Measurements from ENCODE around the gene RBPJ. TPM values are rescaled to one million over a fixed set of nuclear protein-coding genes. Genes with fewer than 3 reads are reported as not detected.

Gene RBPJ
- total and polyA plus RNA-seq, 2 of the 8 experiments (the other 6 are each of a cell fraction or from before 2014, with no cell fraction given) = 65.5 to 217 TPM

DNA sequence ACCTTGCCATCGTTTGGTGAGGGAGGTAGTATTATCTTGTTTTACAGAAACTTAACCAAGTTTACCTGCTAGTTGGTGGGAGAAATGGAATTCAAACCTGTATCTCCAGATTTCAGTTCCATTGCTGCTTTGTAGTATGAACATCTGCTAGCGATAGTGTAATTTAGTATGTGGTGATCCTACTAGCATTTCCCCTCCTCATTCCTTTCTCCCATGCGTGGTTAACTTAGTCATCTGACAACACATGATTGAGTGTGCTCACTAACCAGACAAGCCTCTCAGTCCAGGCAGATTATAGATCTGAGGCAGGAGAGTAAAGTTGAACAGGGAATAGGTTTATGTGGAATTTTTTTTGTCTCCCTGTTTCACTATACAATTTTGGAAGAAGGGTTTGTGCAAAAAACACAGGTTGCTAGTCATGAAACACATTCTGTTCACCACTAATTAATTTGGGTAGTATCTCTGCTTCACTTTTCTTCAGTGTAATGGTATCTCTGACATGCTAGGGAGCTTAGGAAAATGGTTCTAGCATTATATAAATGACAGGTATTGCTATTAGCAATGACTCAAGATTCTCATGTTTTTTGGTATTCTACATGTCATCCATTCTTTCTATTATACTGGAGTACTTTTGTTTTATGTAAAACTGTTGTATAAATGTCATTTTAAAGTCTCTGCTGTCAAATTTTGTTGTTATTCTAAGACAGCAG lies 21.7 kb downstream of the RBPJ start:
- no peak overlapping the region for H2AK5ac ChIP-seq (ENCODE audit: low read depth, low read length)
- POLR2A ChIA-PET (ENCODE audit: partially characterized antibody) = interaction anchor here (1.1 to 1.2 kb wide), 2 partner anchors 19 to 62 kb away, joined by 3 read pairs; no protein-coding TSS in a partner anchor
- no peaks in the 10 kb centered on the region for H3K23me2 ChIP-seq (ENCODE audit: low read depth, low read length)
- peaks cover 0 to 13% (median 5%) of the 10 kb centered on the region in 4 experiments; a peak in 5 of 7 replicates for H3K4me1 ChIP-seq (replicated peaks in 1 of 4; ENCODE audit: control insufficient read depth in 3 of 4, insufficient read depth in 4 of 4, low read length in 3 of 4)
- no peak overlapping the region for H2BK15ac ChIP-seq (ENCODE audit: low read length)
- peaks cover 70 to 95% of the 10 kb centered on the region in 2 experiments for H3K79me2 ChIP-seq (ENCODE audit: control insufficient read depth in 1 of 2, insufficient read depth in 2 of 2, low read length in 2 of 2)
- no peak overlapping the region for H2BK5ac ChIP-seq (ENCODE audit: low read depth, low read length)
- H3K23ac ChIP-seq (ENCODE audit: insufficient read length) = peak overlapping the region; percentile 89
- no peak for TF ChIP-seq NANOG (IDR thresholded peaks at IDR 0.05; ENCODE audit: insufficient read depth, low read depth, low read length, poor library complexity, severe bottlenecking)
- no peak for TF ChIP-seq SIN3A (conservative IDR thresholded peaks at IDR 0.05 in 1 of 2, IDR thresholded peaks at IDR 0.05 in 1 of 2; ENCODE audit: low read depth in 1 of 2, low read length in 2 of 2)
- no peak for TF ChIP-seq CHD2 (IDR thresholded peaks at IDR 0.05; ENCODE audit: low read length)
- no peak for TF ChIP-seq GTF2F1 (IDR thresholded peaks at IDR 0.05; ENCODE audit: borderline replicate concordance, low read depth, low read length)
- no peak for TF ChIP-seq FOSL1 (IDR thresholded peaks at IDR 0.05; ENCODE audit: insufficient read depth, low read depth, low read length)
- no peak for TF ChIP-seq BRCA1 (IDR thresholded peaks at IDR 0.05; ENCODE audit: low read depth, low read length)
- TF ChIP-seq TAF7 (optimal IDR thresholded peaks at IDR 0.05; ENCODE audit: borderline replicate concordance, low read depth, low read length) = no peak
- TF ChIP-seq, protein P1, sequence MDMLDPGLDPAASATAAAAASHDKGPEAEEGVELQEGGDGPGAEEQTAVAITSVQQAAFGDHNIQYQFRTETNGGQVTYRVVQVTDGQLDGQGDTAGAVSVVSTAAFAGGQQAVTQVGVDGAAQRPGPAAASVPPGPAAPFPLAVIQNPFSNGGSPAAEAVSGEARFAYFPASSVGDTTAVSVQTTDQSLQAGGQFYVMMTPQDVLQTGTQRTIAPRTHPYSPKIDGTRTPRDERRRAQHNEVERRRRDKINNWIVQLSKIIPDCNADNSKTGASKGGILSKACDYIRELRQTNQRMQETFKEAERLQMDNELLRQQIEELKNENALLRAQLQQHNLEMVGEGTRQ (IDR thresholded peaks at IDR 0.05; ENCODE audit: low read length) = no peak
- TF ChIP-seq, protein P2, sequence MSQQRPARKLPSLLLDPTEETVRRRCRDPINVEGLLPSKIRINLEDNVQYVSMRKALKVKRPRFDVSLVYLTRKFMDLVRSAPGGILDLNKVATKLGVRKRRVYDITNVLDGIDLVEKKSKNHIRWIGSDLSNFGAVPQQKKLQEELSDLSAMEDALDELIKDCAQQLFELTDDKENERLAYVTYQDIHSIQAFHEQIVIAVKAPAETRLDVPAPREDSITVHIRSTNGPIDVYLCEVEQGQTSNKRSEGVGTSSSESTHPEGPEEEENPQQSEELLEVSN (IDR thresholded peaks at IDR 0.05) = no peak
- H4K8ac ChIP-seq (ENCODE audit: extremely low read depth, insufficient read depth, low read length) = no peak overlapping the region
- no peak overlapping the region for H3K14ac ChIP-seq (ENCODE audit: insufficient read length)
- peak overlapping the region; percentile 38 for H4K5ac ChIP-seq (ENCODE audit: insufficient read length, low read depth, low read length)
- no peak overlapping the region for H2BK120ac ChIP-seq (replicated peaks; ENCODE audit: low read depth, low read length)
- H2BK20ac ChIP-seq (ENCODE audit: low read length) = no peak overlapping the region
- H3K9me3 ChIP-seq (ENCODE audit: insufficient read depth in 2 of 2, low read depth in 1 of 2, low read length in 1 of 2) = no peaks in the 10 kb centered on the region
- no peak overlapping the region for H3K9ac ChIP-seq (replicated peaks in 1 of 4; ENCODE audit: extremely low read depth in 1 of 4, low read depth in 3 of 4, low read length in 3 of 4)
- H3K56ac ChIP-seq (replicated peaks; ENCODE audit: insufficient read length, low read depth, low read length) = no peak overlapping the region
- H3K79me1 ChIP-seq (ENCODE audit: low read depth, low read length) = peaks cover 2% of the 10 kb centered on the region
- no peaks in the 10 kb centered on the region for H3K36me3 ChIP-seq (ENCODE audit: control insufficient read depth in 2 of 4, insufficient read depth in 4 of 4, low read length in 3 of 4)
- no peak overlapping the region for H3K4me3 ChIP-seq (ENCODE audit: extremely low read depth in 1 of 4, insufficient read depth in 2 of 4, low read depth in 3 of 4, low read length in 4 of 4)
- no peak overlapping the region; a peak in 1 of 4 replicates for H3K4me2 ChIP-seq (ENCODE audit: insufficient read depth in 1 of 2, low read depth in 2 of 2, low read length in 2 of 2)
- no peak overlapping the region for H3K4ac ChIP-seq (replicated peaks; ENCODE audit: insufficient read length, low read depth, low read length)
- H3K27ac ChIP-seq (ENCODE audit: low read depth, low read length) = no peak overlapping the region
- WGBS, 2 experiments (ENCODE audit: extremely low coverage in 1 of 2, insufficient coverage in 1 of 2, insufficient read length in 1 of 2, insufficient replicate concordance in 2 of 2, low coverage in 1 of 2, low lambda C conversion rate in 2 of 2, missing lambda C conversion rate in 1 of 2) = 83% methylated on average over 3 of the region's 3 CpGs; no CpG with 5 or more reads in 1 of the 2 experiments
- CTCF ChIA-PET (ENCODE audit: partially characterized antibody) = interaction anchor here (0.8 to 5.5 kb wide), 3 partner anchors 9 to 13 kb away, joined by 3 to 49 read pairs (median 4); no protein-coding TSS in a partner anchor
- H4K20me1 ChIP-seq (replicated peaks in 1 of 2; ENCODE audit: control insufficient read depth in 1 of 2, insufficient read depth in 2 of 2, low read length in 2 of 2) = peaks cover 20 to 21% of the 10 kb centered on the region in 2 experiments
- no peak overlapping the region for H3K18ac ChIP-seq (ENCODE audit: extremely low read depth, low read length)
- H4K91ac ChIP-seq (replicated peaks; ENCODE audit: insufficient read length, low read length) = no peak overlapping the region
- no peak overlapping the region for H2BK12ac ChIP-seq (ENCODE audit: low read depth, low read length)
- FAIRE-seq (no peak), DNase-seq (ENCODE audit: low read depth in 1 of 2, low spot score in 2 of 2) (no peak)
- H3K27me3 ChIP-seq (replicated peaks in 1 of 4; ENCODE audit: control insufficient read depth in 3 of 4, extremely low read depth in 1 of 4, insufficient read depth in 3 of 4, low read length in 3 of 4) = no peaks in the 10 kb centered on the region
- H2AFZ ChIP-seq (ENCODE audit: low read length) = no peak overlapping the region

Data from H1 (cell line).